ENCODE data around the gene FAM174A. TPM values are rescaled to one million over a fixed set of nuclear protein-coding genes. Genes with fewer than 3 reads are reported as not detected.

FAM174A gene
- total RNA-seq, 4 donors from 2014 or later, result 17.6 to 51.5 (median 31.0) TPM

DNA sequence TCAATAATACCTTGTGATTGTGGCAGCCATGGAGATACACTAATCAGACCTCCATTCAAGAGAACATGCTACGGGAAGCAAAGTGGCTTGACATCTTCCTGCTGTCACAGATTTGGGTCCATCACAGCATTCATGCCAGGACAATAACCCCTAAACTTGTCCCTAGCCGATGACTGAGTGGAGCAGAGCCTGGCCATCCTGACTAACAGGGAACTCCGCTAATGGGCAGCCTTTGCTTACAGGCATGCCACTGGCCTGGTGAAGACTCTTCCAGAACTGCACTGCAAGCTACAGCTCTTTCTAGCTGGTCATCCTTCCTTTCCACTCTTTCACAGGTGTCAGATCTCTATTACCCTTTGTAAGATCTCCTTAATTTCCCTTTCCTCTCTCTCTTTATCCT, 16.0 kb downstream of the FAM174A start:
- Histone ChIP-seq H3K4me1 (peaks cover 0 to 9% (median 0%) of the 10 kb centered on the region in 3 donors), H3K4me3 (no peak overlapping the region), H3K36me3 (no peaks in the 10 kb centered on the region), H3K27ac (no peak overlapping the region), H3K27me3 (no peaks in the 10 kb centered on the region), H3K9me3 (no peaks in the 10 kb centered on the region)
- ATAC-seq, result no peak
- WGBS, 2 donors (ENCODE audit: low coverage in 1 of 2), result 86 to 97% methylated on average over 1 to 3 of the region's 3 CpGs
- TF ChIP-seq, protein P1, sequence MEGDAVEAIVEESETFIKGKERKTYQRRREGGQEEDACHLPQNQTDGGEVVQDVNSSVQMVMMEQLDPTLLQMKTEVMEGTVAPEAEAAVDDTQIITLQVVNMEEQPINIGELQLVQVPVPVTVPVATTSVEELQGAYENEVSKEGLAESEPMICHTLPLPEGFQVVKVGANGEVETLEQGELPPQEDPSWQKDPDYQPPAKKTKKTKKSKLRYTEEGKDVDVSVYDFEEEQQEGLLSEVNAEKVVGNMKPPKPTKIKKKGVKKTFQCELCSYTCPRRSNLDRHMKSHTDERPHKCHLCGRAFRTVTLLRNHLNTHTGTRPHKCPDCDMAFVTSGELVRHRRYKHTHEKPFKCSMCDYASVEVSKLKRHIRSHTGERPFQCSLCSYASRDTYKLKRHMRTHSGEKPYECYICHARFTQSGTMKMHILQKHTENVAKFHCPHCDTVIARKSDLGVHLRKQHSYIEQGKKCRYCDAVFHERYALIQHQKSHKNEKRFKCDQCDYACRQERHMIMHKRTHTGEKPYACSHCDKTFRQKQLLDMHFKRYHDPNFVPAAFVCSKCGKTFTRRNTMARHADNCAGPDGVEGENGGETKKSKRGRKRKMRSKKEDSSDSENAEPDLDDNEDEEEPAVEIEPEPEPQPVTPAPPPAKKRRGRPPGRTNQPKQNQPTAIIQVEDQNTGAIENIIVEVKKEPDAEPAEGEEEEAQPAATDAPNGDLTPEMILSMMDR (IDR thresholded peaks at IDR 0.05), result no peak
- no peak for TF ChIP-seq POLR2A (IDR thresholded peaks at IDR 0.05)
- TF ChIP-seq EP300 (IDR thresholded peaks at IDR 0.05), result no peak
- TF ChIP-seq POLR2AphosphoS5 (IDR thresholded peaks at IDR 0.05), result no peak

GRCh38 chr5:100553209-100553608, 18.0 kb downstream of the FAM174A start:
- no peaks in the 10 kb centered on the region for H3K27me3 ChIP-seq
- H3K4me1 ChIP-seq, result peaks cover 0 to 9% (median 0%) of the 10 kb centered on the region in 3 donors
- H3K4me3 ChIP-seq, result no peak overlapping the region
- no peaks in the 10 kb centered on the region for H3K36me3 ChIP-seq
- TF ChIP-seq, protein P1 (IDR thresholded peaks at IDR 0.05), result no peak
- no peak for TF ChIP-seq POLR2AphosphoS5 (IDR thresholded peaks at IDR 0.05)
- no peak for TF ChIP-seq EP300 (IDR thresholded peaks at IDR 0.05)
- TF ChIP-seq POLR2A (IDR thresholded peaks at IDR 0.05), result no peak
- no peak for ATAC-seq
- H3K27ac ChIP-seq, result no peak overlapping the region
- no peaks in the 10 kb centered on the region for H3K9me3 ChIP-seq

- ATAC-seq, result no peak
- no peak for TF ChIP-seq POLR2A (IDR thresholded peaks at IDR 0.05)
- no peak for TF ChIP-seq EP300 (IDR thresholded peaks at IDR 0.05)
- H3K4me1 ChIP-seq, result no peaks in the 10 kb centered on the region
- H3K27ac ChIP-seq, result no peak overlapping the region
- WGBS, 2 donors (ENCODE audit: low coverage in 1 of 2), result 100% methylated on average over 1 of the region's 1 CpG; no CpG with 5 or more reads in 1 of the 2 donors
- H3K36me3 ChIP-seq, result peaks cover 0 to 21% of the 10 kb centered on the region in 2 donors
- H3K4me3 ChIP-seq, result no peak overlapping the region
- H3K27me3 ChIP-seq, result no peaks in the 10 kb centered on the region
- H3K9me3 ChIP-seq, result no peaks in the 10 kb centered on the region
Observed at GRCh38 chr5:100560860-100561259, 25.7 kb downstream of the FAM174A start.

DNA sequence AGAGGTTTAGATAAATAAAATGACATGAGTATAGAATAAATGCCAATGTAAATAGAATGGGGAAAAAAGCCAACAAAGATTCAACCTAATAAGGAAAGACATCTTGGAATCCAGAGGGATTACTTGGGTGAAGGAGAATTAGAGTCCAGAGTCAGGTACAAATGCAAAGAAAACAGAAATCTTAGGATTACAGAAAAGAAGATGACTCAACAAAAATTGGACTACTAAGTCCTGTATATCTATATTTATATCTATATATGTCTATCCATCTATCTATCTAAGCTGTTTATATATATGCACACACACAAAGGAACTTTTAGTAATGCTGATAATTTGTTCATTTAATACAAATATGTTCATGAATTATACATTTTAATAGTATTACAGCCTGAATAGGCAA, 27.6 kb downstream of the FAM174A start:
- TF ChIP-seq POLR2AphosphoS5 (IDR thresholded peaks at IDR 0.05) (no peak), EP300 (IDR thresholded peaks at IDR 0.05) (no peak), POLR2A (IDR thresholded peaks at IDR 0.05) (no peak)
- TF ChIP-seq, protein P1 (IDR thresholded peaks at IDR 0.05), result no peak
- Histone ChIP-seq H3K4me1 (no peaks in the 10 kb centered on the region), H3K27ac (no peak overlapping the region), H3K27me3 (no peaks in the 10 kb centered on the region), H3K4me3 (no peak overlapping the region), H3K9me3 (no peaks in the 10 kb centered on the region), H3K36me3 (peaks cover 0 to 21% of the 10 kb centered on the region in 2 donors)
- no peak for ATAC-seq

DNA sequence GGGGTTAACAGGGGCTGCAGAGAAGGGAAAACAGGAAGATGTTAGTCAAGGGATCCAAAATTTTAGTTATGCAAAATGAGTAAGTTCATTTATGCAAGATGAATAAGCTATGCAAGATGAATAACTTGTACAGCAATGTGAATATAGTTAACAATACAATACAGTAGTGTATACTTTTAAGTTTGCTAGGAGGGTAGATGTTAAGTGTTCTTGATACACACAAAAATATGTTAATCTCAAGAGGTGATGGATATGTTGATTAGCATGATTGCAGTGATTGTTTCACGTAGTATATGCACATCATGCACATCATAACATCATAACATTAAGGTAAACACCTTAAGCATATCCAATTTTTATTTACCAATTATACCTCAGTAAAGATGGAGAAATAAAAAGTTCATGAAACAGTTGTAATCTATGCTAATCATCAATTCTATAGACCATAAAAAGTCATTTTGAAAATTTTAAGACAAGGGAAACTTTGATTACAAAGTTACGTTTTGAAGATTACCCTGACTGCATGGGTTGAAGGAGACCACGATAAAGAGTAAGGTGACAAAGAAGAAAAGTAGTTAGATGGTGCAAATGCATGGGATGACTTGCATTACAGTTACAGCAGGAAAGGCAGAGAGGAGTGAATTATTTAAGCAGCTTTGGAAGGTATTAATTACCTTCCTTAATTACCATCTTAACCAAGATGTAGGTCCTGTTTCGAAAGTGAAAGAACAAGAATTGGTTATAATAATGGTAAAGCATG, 31.4 kb downstream of the FAM174A start:
- Histone ChIP-seq H3K9me3 (no peaks in the 10 kb centered on the region), H3K27me3 (no peaks in the 10 kb centered on the region), H3K27ac (no peak overlapping the region), H3K36me3 (peaks cover 0 to 25% of the 10 kb centered on the region in 2 donors), H3K4me3 (no peak overlapping the region), H3K4me1 (no peaks in the 10 kb centered on the region)
- TF ChIP-seq POLR2A (IDR thresholded peaks at IDR 0.05), result no peak
- TF ChIP-seq POLR2AphosphoS5 (IDR thresholded peaks at IDR 0.05), result no peak
- ATAC-seq, result no peak
- WGBS, 2 donors (ENCODE audit: low coverage in 1 of 2), result 90% methylated on average over 4 of the region's 4 CpGs

- Histone ChIP-seq H3K27me3 (no peaks in the 10 kb centered on the region), H3K4me1 (no peaks in the 10 kb centered on the region), H3K27ac (no peak overlapping the region), H3K9me3 (peaks cover 0 to 4% (median 0%) of the 10 kb centered on the region in 3 donors), H3K4me3 (no peak overlapping the region), H3K36me3 (no peaks in the 10 kb centered on the region)
- no peak for TF ChIP-seq POLR2AphosphoS5 (IDR thresholded peaks at IDR 0.05)
- no peak for TF ChIP-seq POLR2A (IDR thresholded peaks at IDR 0.05)
- TF ChIP-seq, protein P1 (IDR thresholded peaks at IDR 0.05), result no peak
- no peak for TF ChIP-seq EP300 (IDR thresholded peaks at IDR 0.05)
- no peak for ATAC-seq
- WGBS, 2 donors (ENCODE audit: low coverage in 1 of 2), result 11 to 64% methylated on average over 1 to 2 of the region's 2 CpGs
Observed at GRCh38 chr5:100574716-100575115, 39.5 kb downstream of the FAM174A start.
